ENCODE results near the gene GPD2. TPM values are rescaled to one million over a fixed set of nuclear protein-coding genes. Genes with fewer than 3 reads are reported as not detected.
A peak's percentile ranks its signal among the peaks of the same experiment; 100 is the strongest.
"Not testable (repeated sequence)": the region's sequence is repeated elsewhere in the genome, so short reads cannot be mapped to it uniquely, and the experiment has no call there.

Gene GPD2
- total RNA-seq, 8 experiments from 2014 or later: 2.1 to 69.3 (median 6.9) TPM

DNA sequence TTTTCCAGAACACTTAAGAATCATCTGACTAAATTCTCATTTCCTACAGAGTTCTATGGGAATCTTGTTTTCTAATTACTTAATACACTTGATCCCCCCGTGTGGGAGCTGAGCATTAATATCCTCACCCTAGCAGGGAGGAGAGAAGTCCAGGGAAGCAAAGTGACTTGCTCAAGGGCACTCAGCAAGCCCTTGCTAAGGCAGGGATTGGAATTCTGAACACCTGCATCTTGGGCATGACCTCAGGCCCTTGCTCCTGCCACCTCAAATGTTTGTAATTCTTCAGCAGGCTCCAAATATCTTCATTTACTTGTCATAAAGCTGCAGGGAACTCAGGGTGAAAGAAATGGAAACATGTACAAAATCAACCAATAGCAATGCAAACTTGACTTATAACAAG lies 162.4 kb downstream of the GPD2 start:
- H3K27ac ChIP-seq: no peak overlapping the region
- in situ Hi-C loops (cut with MboI; ENCODE audit: low pct_unique_long_range_greater_than_20kb in 2 of 9, low sequenced_read_pairs in 9 of 9, unreplicated experiment in 9 of 9): loop anchor here in 4 of 9 experiments (10.0 to 25.0 kb wide), 4 partner anchors 261 to 1211 kb away; partner anchors contain the start of gene NR4A2 (in 4 of the 4)
- no peak for ATAC-seq (replicated peaks in 6 of 8)
- no peak overlapping the region for H3K4me3 ChIP-seq
- WGBS, 10 experiments: 20 to 78% (median 33%) methylated on average over 1 of the region's 1 CpG; no CpG with 5 or more reads in 3 of the 10 experiments
- H3K4me1 ChIP-seq (replicated peaks in 1 of 2): no peaks in the 10 kb centered on the region

DNA sequence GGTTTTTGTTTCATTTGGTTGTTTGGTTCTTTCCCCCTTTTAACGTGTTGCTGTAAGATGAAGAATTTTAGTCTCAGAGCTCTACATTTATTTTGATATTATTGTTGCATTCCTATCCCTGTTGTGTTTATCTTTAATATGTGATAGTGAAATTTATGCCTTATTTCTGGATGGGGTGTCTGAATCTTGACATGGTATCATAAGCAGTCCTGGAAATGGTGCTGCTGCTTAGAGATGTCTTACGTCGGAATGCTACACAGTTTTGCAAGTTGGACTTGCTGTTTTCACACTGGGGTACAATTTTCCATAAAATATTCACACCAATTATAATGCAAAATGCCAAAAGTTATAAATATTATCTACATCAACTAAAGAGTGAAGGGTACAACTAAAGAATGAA lies 164.0 kb downstream of the GPD2 start:
- ATAC-seq (replicated peaks in 6 of 8): no peak
- in situ Hi-C loops (cut with MboI; ENCODE audit: low pct_unique_long_range_greater_than_20kb in 2 of 9, low sequenced_read_pairs in 9 of 9, unreplicated experiment in 9 of 9): no loop called here
- 35 to 100% (median 100%) methylated on average over 1 to 3 of the region's 3 CpGs for WGBS, 10 experiments
- no peaks in the 10 kb centered on the region for H3K4me1 ChIP-seq (replicated peaks in 1 of 2)
- no peak overlapping the region for H3K27ac ChIP-seq
- H3K4me3 ChIP-seq: no peak overlapping the region

GRCh38 chr2:156601855-156602551 lies 165.8 kb downstream of the GPD2 start:
- H3K4me1 ChIP-seq (replicated peaks in 1 of 2): no peaks in the 10 kb centered on the region
- ATAC-seq (replicated peaks in 6 of 8): peak in 1 of 8 experiments; percentile 70
- in situ Hi-C loops (cut with MboI; ENCODE audit: low pct_unique_long_range_greater_than_20kb in 2 of 9, low sequenced_read_pairs in 9 of 9, unreplicated experiment in 9 of 9): no loop called here
- WGBS, 10 experiments: 20 to 100% (median 90%) methylated on average over 1 to 6 of the region's 6 CpGs; no CpG with 5 or more reads in 1 of the 10 experiments
- H3K4me3 ChIP-seq: no peak overlapping the region
- no peak overlapping the region for H3K27ac ChIP-seq

DNA sequence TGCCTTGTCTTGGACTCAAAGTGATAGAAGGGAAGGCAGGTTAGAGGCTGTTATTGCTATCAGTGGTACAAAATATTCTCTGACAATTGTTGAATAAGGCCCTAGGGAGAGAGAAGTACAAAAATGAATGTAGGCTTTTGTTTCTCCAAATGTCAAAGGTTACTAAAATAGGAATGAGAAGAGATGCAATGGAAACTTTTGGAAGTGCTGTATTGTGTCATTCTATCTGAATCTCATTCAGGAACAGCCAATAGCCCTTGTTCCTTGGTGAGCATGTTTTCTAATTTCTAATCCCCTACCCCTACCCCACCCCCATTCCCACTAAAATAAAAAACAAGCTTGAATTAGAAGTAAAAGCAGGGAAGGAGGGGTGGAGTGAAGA lies 166.4 kb downstream of the GPD2 start:
- ATAC-seq (replicated peaks in 6 of 8): no peak
- Histone ChIP-seq H3K4me3 (no peak overlapping the region), H3K27ac (no peak overlapping the region), H3K4me1 (replicated peaks in 1 of 2) (no peaks in the 10 kb centered on the region)
- in situ Hi-C loops (cut with MboI; ENCODE audit: low pct_unique_long_range_greater_than_20kb in 2 of 9, low sequenced_read_pairs in 9 of 9, unreplicated experiment in 9 of 9): no loop called here

DNA sequence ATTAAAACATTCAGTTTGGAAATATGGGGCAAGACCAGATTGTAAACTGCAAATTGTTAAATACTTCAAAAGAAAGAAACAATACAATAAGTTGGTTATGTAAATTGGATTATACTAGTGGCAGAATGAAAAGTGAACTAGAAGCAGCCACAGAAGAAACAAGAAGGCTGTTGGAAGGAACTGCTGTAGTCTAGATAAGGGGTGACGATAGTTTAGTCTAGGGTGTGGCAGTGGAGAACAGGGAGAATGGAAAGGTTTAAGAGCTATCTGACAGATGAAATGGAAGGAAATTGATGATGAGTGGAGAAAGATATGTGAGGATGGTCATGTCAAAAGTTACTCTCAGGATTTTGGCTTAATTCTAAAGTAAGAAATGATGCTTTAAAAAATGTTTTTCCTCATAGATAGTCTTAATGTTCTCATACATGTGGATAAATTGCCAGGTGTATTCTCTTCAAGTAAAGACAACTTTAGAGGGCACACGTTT lies 179.7 kb downstream of the GPD2 start:
- no peak for ATAC-seq (replicated peaks in 6 of 8)
- no peak overlapping the region for H3K27ac ChIP-seq
- 49 to 100% (median 74%) methylated on average over 1 to 2 of the region's 2 CpGs for WGBS, 10 experiments
- no peaks in the 10 kb centered on the region for H3K4me1 ChIP-seq (replicated peaks in 1 of 2)
- in situ Hi-C loops (cut with MboI; ENCODE audit: low pct_unique_long_range_greater_than_20kb in 2 of 9, low sequenced_read_pairs in 9 of 9, unreplicated experiment in 9 of 9): no loop called here
- no peak overlapping the region for H3K4me3 ChIP-seq

DNA sequence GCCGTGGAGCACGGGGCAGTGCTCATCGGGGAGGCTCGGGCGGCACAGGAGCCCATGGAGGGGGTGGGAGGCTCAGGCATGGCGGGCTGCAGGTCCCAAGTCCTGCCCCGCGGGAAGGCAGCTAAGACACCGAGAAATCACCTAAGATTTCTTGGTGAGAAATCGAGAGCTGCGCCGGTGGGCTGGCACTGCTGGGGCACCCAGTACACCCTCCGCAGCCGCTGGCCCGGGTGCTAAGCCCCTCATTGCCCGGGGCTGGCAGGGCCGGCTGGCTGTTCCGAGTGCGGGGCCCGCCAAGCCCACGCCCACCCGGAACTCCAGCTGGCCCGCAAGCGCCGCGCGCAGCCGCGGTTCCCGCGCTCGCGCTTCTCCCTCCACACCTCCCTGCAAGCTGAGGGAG lies 181.9 kb downstream of the GPD2 start:
- H3K4me1 ChIP-seq (replicated peaks in 1 of 2); in situ Hi-C loops (cut with MboI; ENCODE audit: low pct_unique_long_range_greater_than_20kb in 2 of 9, low sequenced_read_pairs in 9 of 9, unreplicated experiment in 9 of 9); H3K4me3 ChIP-seq; ATAC-seq (replicated peaks in 6 of 8); H3K27ac ChIP-seq: not testable (repeated sequence)
- 100% methylated on average over 2 to 10 of the region's 33 CpGs; no CpG with 5 or more reads in 8 of the 10 experiments for WGBS, 10 experiments

GRCh38 chr2:156619021-156619539 lies 182.9 kb downstream of the GPD2 start:
- H3K27ac ChIP-seq: no peak overlapping the region
- ATAC-seq (replicated peaks in 6 of 8): no peak
- in situ Hi-C loops (cut with MboI; ENCODE audit: low pct_unique_long_range_greater_than_20kb in 2 of 9, low sequenced_read_pairs in 9 of 9, unreplicated experiment in 9 of 9): no loop called here
- WGBS, 10 experiments: 41 to 100% (median 100%) methylated on average over 1 to 2 of the region's 2 CpGs; no CpG with 5 or more reads in 3 of the 10 experiments
- H3K4me1 ChIP-seq (replicated peaks in 1 of 2): no peaks in the 10 kb centered on the region
- no peak overlapping the region for H3K4me3 ChIP-seq

DNA sequence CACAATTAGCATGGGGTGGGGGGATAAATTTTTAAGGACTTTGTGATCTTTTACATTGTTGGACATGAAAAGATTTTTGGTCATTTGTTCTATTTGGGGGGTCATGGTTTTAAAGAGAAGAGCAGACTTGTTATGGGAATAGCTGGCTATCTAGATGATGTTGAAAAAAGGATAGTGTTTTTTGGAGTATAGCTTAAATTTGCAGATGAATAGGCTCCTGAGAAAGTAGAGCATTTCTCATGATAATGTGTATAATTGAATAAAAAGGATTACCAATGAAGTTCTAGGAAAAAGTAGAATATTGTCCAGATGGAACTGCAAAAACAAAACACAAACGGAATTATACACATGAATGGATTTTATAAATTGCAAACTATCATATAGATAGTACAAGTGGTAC lies 186.3 kb downstream of the GPD2 start:
- no peak overlapping the region for H3K4me3 ChIP-seq
- WGBS, 10 experiments: 8 to 100% (median 81%) methylated on average over 1 of the region's 1 CpG; no CpG with 5 or more reads in 1 of the 10 experiments
- in situ Hi-C loops (cut with MboI; ENCODE audit: low pct_unique_long_range_greater_than_20kb in 2 of 9, low sequenced_read_pairs in 9 of 9, unreplicated experiment in 9 of 9): no loop called here

GRCh38 chr2:156625360-156626170 lies 189.4 kb downstream of the GPD2 start:
- no peaks in the 10 kb centered on the region for H3K4me1 ChIP-seq (replicated peaks in 1 of 2)
- H3K4me3 ChIP-seq: no peak overlapping the region
- ATAC-seq (replicated peaks in 6 of 8): no peak
- in situ Hi-C loops (cut with MboI; ENCODE audit: low pct_unique_long_range_greater_than_20kb in 2 of 9, low sequenced_read_pairs in 9 of 9, unreplicated experiment in 9 of 9): no loop called here
- WGBS, 10 experiments: 10 to 90% (median 67%) methylated on average over 1 to 4 of the region's 5 CpGs
- no peak overlapping the region for H3K27ac ChIP-seq

More for the DNA sequence above, 186.3 kb downstream of the GPD2 start:
- Histone ChIP-seq H3K4me1 (replicated peaks in 1 of 2) (no peaks in the 10 kb centered on the region), H3K27ac (no peak overlapping the region)
- no peak for ATAC-seq (replicated peaks in 6 of 8)

- WGBS, 10 experiments: 0 to 100% (median 90%) methylated on average over 1 of the region's 1 CpG; no CpG with 5 or more reads in 1 of the 10 experiments
- no peak for ATAC-seq (replicated peaks in 6 of 8)
- H3K27ac ChIP-seq: no peak overlapping the region
- no peak overlapping the region for H3K4me3 ChIP-seq
- in situ Hi-C loops (cut with MboI; ENCODE audit: low pct_unique_long_range_greater_than_20kb in 2 of 9, low sequenced_read_pairs in 9 of 9, unreplicated experiment in 9 of 9): no loop called here
- no peaks in the 10 kb centered on the region for H3K4me1 ChIP-seq (replicated peaks in 1 of 2)
Measured at GRCh38 chr2:156626931-156627330, 190.8 kb downstream of the GPD2 start.

DNA sequence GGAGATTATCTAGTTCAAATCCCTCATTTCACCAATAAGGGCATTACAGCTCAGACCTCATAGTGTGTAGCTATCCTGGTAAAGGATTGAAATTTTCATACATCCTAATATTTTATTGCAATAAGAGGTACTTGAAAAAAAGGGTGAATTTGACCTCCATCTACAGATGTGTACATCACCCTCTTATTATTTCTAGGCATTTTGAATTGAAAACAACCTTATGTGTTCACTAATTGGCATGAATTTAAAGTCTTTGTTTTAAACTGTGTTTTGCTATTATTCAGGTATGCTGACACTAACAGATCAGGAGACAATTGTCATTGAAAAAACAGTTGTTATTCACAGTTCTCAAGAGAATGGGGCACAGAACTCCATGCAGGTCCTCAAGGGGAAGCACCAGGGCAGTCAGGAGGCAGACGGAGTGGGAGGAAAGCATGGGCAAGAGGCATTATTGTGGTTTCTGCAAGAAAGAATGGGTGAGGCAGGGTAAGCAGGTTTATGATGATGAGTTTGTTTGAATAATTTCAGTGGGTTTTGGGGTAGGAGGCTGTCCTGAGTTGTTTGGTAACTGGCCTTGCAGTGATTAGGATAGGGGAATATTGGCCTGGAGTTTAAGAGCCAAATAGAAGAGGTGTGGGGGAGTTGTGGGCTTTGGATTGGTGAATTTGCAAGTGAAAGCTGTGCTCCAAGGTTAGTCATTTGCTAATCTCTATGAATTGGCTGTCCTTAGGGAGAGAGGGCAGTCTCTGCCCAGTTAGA lies 194.6 kb downstream of the GPD2 start:
- H3K4me1 ChIP-seq (replicated peaks in 1 of 2): no peaks in the 10 kb centered on the region
- no peak for ATAC-seq (replicated peaks in 6 of 8)
- in situ Hi-C loops (cut with MboI; ENCODE audit: low pct_unique_long_range_greater_than_20kb in 2 of 9, low sequenced_read_pairs in 9 of 9, unreplicated experiment in 9 of 9): no loop called here
- no peak overlapping the region for H3K27ac ChIP-seq
- 17 to 86% (median 63%) methylated on average over 1 of the region's 1 CpG; no CpG with 5 or more reads in 3 of the 10 experiments for WGBS, 10 experiments
- no peak overlapping the region for H3K4me3 ChIP-seq

DNA sequence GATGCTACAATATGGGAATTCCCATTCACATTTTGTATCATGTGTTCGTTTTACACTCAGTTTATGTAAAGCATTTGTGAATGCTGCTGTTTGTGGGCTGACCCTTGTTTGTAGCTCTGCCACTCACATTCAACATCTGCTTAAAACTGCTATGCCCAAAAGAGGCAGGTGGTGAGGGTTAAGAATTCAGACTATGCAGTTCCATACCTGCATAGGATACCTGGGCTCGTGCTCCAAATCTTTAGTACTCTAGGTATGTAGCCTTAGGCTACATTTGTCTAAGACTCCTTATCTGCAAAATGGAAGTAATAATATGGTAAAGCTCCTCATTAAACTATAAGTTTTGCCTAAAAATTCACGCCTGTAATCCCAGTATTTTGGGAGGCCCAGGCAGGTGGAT lies 199.5 kb downstream of the GPD2 start:
- Histone ChIP-seq H3K4me3 (no peak overlapping the region), H3K4me1 (replicated peaks in 1 of 2) (no peaks in the 10 kb centered on the region), H3K27ac (no peak overlapping the region)
- in situ Hi-C loops (cut with MboI; ENCODE audit: low pct_unique_long_range_greater_than_20kb in 2 of 9, low sequenced_read_pairs in 9 of 9, unreplicated experiment in 9 of 9): no loop called here
- 29 to 100% (median 79%) methylated on average over 1 to 3 of the region's 3 CpGs; no CpG with 5 or more reads in 2 of the 10 experiments for WGBS, 10 experiments
- no peak for ATAC-seq (replicated peaks in 6 of 8)

All from motor neuron (in vitro differentiated cells).